Posterior cingulate gyrus (tissue), 11 donors: ENCODE results near the gene MLN.

Source experiments
- DNase-seq, 10 donors: peaks; one replicate each; pipeline versions ENCODE4 v3.0.0 to v3.0.0-alpha.2; 2020 to 2021; ENCODE audit warnings: mixed read lengths in 3 of 10
- intact Hi-C: fragments of 100-400 bp; cut with DNase I; formaldehyde crosslinking; loops from one replicate; pipeline ENCODE4 v1.15.1; 2023

The MLN gene

GRCh38 chr6:33744895-33745546 is 58.8 kb downstream of the MLN start:
- intact Hi-C loops, result loop anchor here (1.0 to 10.0 kb wide), 2 partner anchors 17 to 410 kb away; no protein-coding TSS in a partner anchor
- DNase-seq, result no peak
